Measurements from ENCODE around the gene NOL4L. TPM values are rescaled to one million over a fixed set of nuclear protein-coding genes. Genes with fewer than 3 reads are reported as not detected.

Gene NOL4L
- total and polyA plus RNA-seq, 2 donors (not counting 3 experiments of a cell fraction or from before 2014, with no cell fraction given): 55.2 to 79.6 TPM

- no peak overlapping the region for H3K4me3 ChIP-seq (replicated peaks in 1 of 3; ENCODE audit: insufficient read depth in 1 of 3, low read depth in 1 of 3, low read length in 3 of 3)
- POLR2A ChIA-PET: no interaction called here
Measured at GRCh38 chr20:32476684-32477593, 108.2 kb downstream of the NOL4L start.

More at GRCh38 chr20:32476684-32477593, 108.2 kb downstream of the NOL4L start:
- Histone ChIP-seq H3K4me1 (ENCODE audit: control insufficient read depth, extremely low read depth, insufficient read depth, low read length) (peaks cover 94% of the 10 kb centered on the region), H3K27ac (ENCODE audit: insufficient read depth, low read depth, low read length) (peak overlapping the region; percentile 94), H3K9ac (replicated peaks; ENCODE audit: extremely low read depth, insufficient read depth, low read length) (peak overlapping the region; percentile 1), H4K20me1 (replicated peaks; ENCODE audit: control insufficient read depth, extremely low read depth, insufficient read depth, low read length) (peaks cover 2% of the 10 kb centered on the region), H3K9me3 (replicated peaks; ENCODE audit: control insufficient read depth, insufficient read depth, low read length) (no peaks in the 10 kb centered on the region), H3K79me2 (ENCODE audit: control insufficient read depth, insufficient read depth, low read length) (peaks cover 97% of the 10 kb centered on the region), H3K9me1 (replicated peaks; ENCODE audit: control insufficient read depth, extremely low read depth, insufficient read depth, low read length) (no peaks in the 10 kb centered on the region), H3K27me3 (ENCODE audit: control insufficient read depth in 2 of 2, insufficient read depth in 2 of 2, low read length in 2 of 2) (no peaks in the 10 kb centered on the region), H2AFZ (ENCODE audit: low read depth, low read length) (no peak overlapping the region), H3K4me2 (ENCODE audit: insufficient read depth, low read length) (peak overlapping the region; percentile 62), H3K36me3 (ENCODE audit: control insufficient read depth in 2 of 2, extremely low read depth in 1 of 2, insufficient read depth in 2 of 2, low read length in 2 of 2) (peaks cover 6 to 7% of the 10 kb centered on the region in 2 experiments)
- peak; percentile 53 for FAIRE-seq
- CTCF ChIA-PET: interaction anchor here (0.9 to 3.7 kb wide), 3 partner anchors 8 to 34 kb away, joined by 3 to 34 read pairs (median 3); no protein-coding TSS in a partner anchor
- dilution Hi-C loops (cut with MboI; ENCODE audit: extremely low pct_ligation_motif_present, low sequenced_read_pairs): no loop called here
- BruUV-seq (replicated peaks): no TSS peak
- intact Hi-C loops (cut with micrococcal nuclease): no loop called here
- TF ChIP-seq GATA2 (IDR thresholded peaks at IDR 0.05; ENCODE audit: insufficient read depth, insufficient read length, low read depth, low read length) (no peak), JUN (IDR thresholded peaks at IDR 0.05; ENCODE audit: borderline replicate concordance, insufficient read depth, insufficient read length, low read depth) (no peak), EZH2 (IDR thresholded peaks at IDR 0.05; ENCODE audit: borderline replicate concordance, low read depth, low read length, severe bottlenecking) (no peak), MAX (IDR thresholded peaks at IDR 0.05; ENCODE audit: insufficient read depth, insufficient read length) (no peak), CTCF (IDR thresholded peaks at IDR 0.05; ENCODE audit: extremely low read depth in 1 of 2, insufficient read depth in 1 of 2, low read depth in 1 of 2, low read length in 2 of 2) (no peak), FOS (IDR thresholded peaks at IDR 0.05; ENCODE audit: borderline replicate concordance, insufficient read depth, low read length) (no peak), POLR2AphosphoS5 (IDR thresholded peaks at IDR 0.05; ENCODE audit: insufficient read depth, low read depth, low read length) (no peak), MYC (IDR thresholded peaks at IDR 0.05; ENCODE audit: low read depth, low read length) (no peak), POLR2A (IDR thresholded peaks at IDR 0.05; ENCODE audit: low read depth, low read length) (no peak)
- DNase-seq (ENCODE audit: low read depth, low spot score): no peak

All from endothelial cell of umbilical vein (primary cell).